Activated naive CD4-positive, alpha-beta T cell treated with anti-CD3 and anti-CD28 coated beads, Interleukin-2, amount 50 U/mL, for 24 hours (primary cell): Measurements from ENCODE around the gene DNAJC17.

Experiments
- H3K27ac Mint-ChIP-seq: one replicate; pipeline ENCODE4 v1.8.0; 2021; ENCODE audit warnings: mild to moderate bottlenecking, mixed read lengths
- H3K27me3 Mint-ChIP-seq: one replicate; pipeline ENCODE4 v1.8.0; 2021; ENCODE audit warnings: mixed read lengths
- H3K36me3 Mint-ChIP-seq: one replicate; pipeline ENCODE4 v1.8.0; 2021; ENCODE audit warnings: mixed read lengths
- H3K4me1 Mint-ChIP-seq: one replicate; pipeline ENCODE4 v1.8.0; 2021; ENCODE audit warnings: mixed read lengths
- H3K4me3 Mint-ChIP-seq: one replicate; pipeline ENCODE4 v1.8.0; 2021; ENCODE audit warnings: mild to moderate bottlenecking, mixed read lengths
- H3K9me3 Mint-ChIP-seq: one replicate; pipeline ENCODE4 v1.8.0; 2021; ENCODE audit warnings: mixed read lengths

The DNAJC17 gene

GRCh38 chr15:40747685-40748631 is 59.3 kb downstream of the DNAJC17 start:
- Mint-ChIP-seq H3K27me3 (no peaks in the 10 kb centered on the region), H3K4me1 (peaks cover 28% of the 10 kb centered on the region), H3K4me3 (no peak overlapping the region), H3K27ac (no peak overlapping the region), H3K9me3 (no peaks in the 10 kb centered on the region), H3K36me3 (peaks cover 11% of the 10 kb centered on the region)

GRCh38 chr15:40746916-40747418 is 60.3 kb downstream of the DNAJC17 start:
- Mint-ChIP-seq H3K27me3 (no peaks in the 10 kb centered on the region), H3K36me3 (peaks cover 14% of the 10 kb centered on the region), H3K4me1 (peaks cover 19% of the 10 kb centered on the region), H3K27ac (no peak overlapping the region), H3K9me3 (no peaks in the 10 kb centered on the region), H3K4me3 (no peak overlapping the region)

- peaks cover 15% of the 10 kb centered on the region for H3K36me3 Mint-ChIP-seq
- no peak overlapping the region for H3K27ac Mint-ChIP-seq
- peaks cover 13% of the 10 kb centered on the region for H3K4me1 Mint-ChIP-seq
- H3K4me3 Mint-ChIP-seq: no peak overlapping the region
- H3K27me3 Mint-ChIP-seq: no peaks in the 10 kb centered on the region
- H3K9me3 Mint-ChIP-seq: no peaks in the 10 kb centered on the region
Observed at GRCh38 chr15:40744815-40745152, 62.5 kb downstream of the DNAJC17 start.

GRCh38 chr15:40743921-40744814 is 63.1 kb downstream of the DNAJC17 start:
- peak overlapping the region; percentile 51 for H3K27ac Mint-ChIP-seq
- no peaks in the 10 kb centered on the region for H3K9me3 Mint-ChIP-seq
- peaks cover 13% of the 10 kb centered on the region for H3K4me1 Mint-ChIP-seq
- no peaks in the 10 kb centered on the region for H3K27me3 Mint-ChIP-seq
- H3K4me3 Mint-ChIP-seq: no peak overlapping the region
- peaks cover 12% of the 10 kb centered on the region for H3K36me3 Mint-ChIP-seq

GRCh38 chr15:40743485-40743901 is 63.8 kb downstream of the DNAJC17 start:
- H3K36me3 Mint-ChIP-seq: peaks cover 12% of the 10 kb centered on the region
- no peaks in the 10 kb centered on the region for H3K9me3 Mint-ChIP-seq
- H3K27ac Mint-ChIP-seq: peak overlapping the region; percentile 51
- no peak overlapping the region for H3K4me3 Mint-ChIP-seq
- H3K27me3 Mint-ChIP-seq: no peaks in the 10 kb centered on the region
- peaks cover 13% of the 10 kb centered on the region for H3K4me1 Mint-ChIP-seq

GRCh38 chr15:40739854-40740253 is 67.4 kb downstream of the DNAJC17 start:
- no peak overlapping the region for H3K27ac Mint-ChIP-seq
- no peaks in the 10 kb centered on the region for H3K9me3 Mint-ChIP-seq
- peaks cover 10% of the 10 kb centered on the region for H3K4me1 Mint-ChIP-seq
- H3K27me3 Mint-ChIP-seq: no peaks in the 10 kb centered on the region
- peaks cover 10% of the 10 kb centered on the region for H3K36me3 Mint-ChIP-seq
- no peak overlapping the region for H3K4me3 Mint-ChIP-seq

- H3K27ac Mint-ChIP-seq: no peak overlapping the region
- no peak overlapping the region for H3K4me3 Mint-ChIP-seq
- H3K4me1 Mint-ChIP-seq: peaks cover 6% of the 10 kb centered on the region
- peaks cover 10% of the 10 kb centered on the region for H3K36me3 Mint-ChIP-seq
- no peaks in the 10 kb centered on the region for H3K27me3 Mint-ChIP-seq
- no peaks in the 10 kb centered on the region for H3K9me3 Mint-ChIP-seq
Observed at GRCh38 chr15:40739047-40739446, 68.2 kb downstream of the DNAJC17 start.

GRCh38 chr15:40737048-40737447 is 70.2 kb downstream of the DNAJC17 start:
- Mint-ChIP-seq H3K9me3 (no peaks in the 10 kb centered on the region), H3K27ac (no peak overlapping the region), H3K27me3 (no peaks in the 10 kb centered on the region), H3K4me1 (no peaks in the 10 kb centered on the region), H3K4me3 (no peak overlapping the region), H3K36me3 (peaks cover 7% of the 10 kb centered on the region)

GRCh38 chr15:40736575-40736974 is 70.7 kb downstream of the DNAJC17 start:
- Mint-ChIP-seq H3K27ac (no peak overlapping the region), H3K9me3 (no peaks in the 10 kb centered on the region), H3K36me3 (peaks cover 7% of the 10 kb centered on the region), H3K27me3 (no peaks in the 10 kb centered on the region), H3K4me3 (no peak overlapping the region), H3K4me1 (no peaks in the 10 kb centered on the region)

GRCh38 chr15:40731034-40731433 is 76.2 kb downstream of the DNAJC17 start:
- Mint-ChIP-seq H3K27me3 (no peaks in the 10 kb centered on the region), H3K4me1 (no peaks in the 10 kb centered on the region), H3K9me3 (no peaks in the 10 kb centered on the region), H3K4me3 (no peak overlapping the region), H3K27ac (no peak overlapping the region), H3K36me3 (no peaks in the 10 kb centered on the region)

- Mint-ChIP-seq H3K36me3 (no peaks in the 10 kb centered on the region), H3K27ac (no peak overlapping the region), H3K27me3 (no peaks in the 10 kb centered on the region), H3K4me1 (peaks cover 13% of the 10 kb centered on the region), H3K9me3 (no peaks in the 10 kb centered on the region), H3K4me3 (no peak overlapping the region)
Observed at GRCh38 chr15:40723919-40724318, 83.4 kb downstream of the DNAJC17 start.

- Mint-ChIP-seq H3K4me3 (no peak overlapping the region), H3K36me3 (no peaks in the 10 kb centered on the region), H3K27ac (no peak overlapping the region), H3K4me1 (peaks cover 13% of the 10 kb centered on the region), H3K9me3 (no peaks in the 10 kb centered on the region), H3K27me3 (no peaks in the 10 kb centered on the region)
Observed at GRCh38 chr15:40722934-40723333, 84.3 kb downstream of the DNAJC17 start.

GRCh38 chr15:40722354-40722753 is 84.9 kb downstream of the DNAJC17 start:
- Mint-ChIP-seq H3K27ac (no peak overlapping the region), H3K27me3 (no peaks in the 10 kb centered on the region), H3K9me3 (no peaks in the 10 kb centered on the region), H3K4me1 (peaks cover 13% of the 10 kb centered on the region), H3K4me3 (no peak overlapping the region), H3K36me3 (no peaks in the 10 kb centered on the region)

GRCh38 chr15:40721701-40722100 is 85.6 kb downstream of the DNAJC17 start:
- Mint-ChIP-seq H3K4me1 (peaks cover 13% of the 10 kb centered on the region), H3K27me3 (no peaks in the 10 kb centered on the region), H3K9me3 (no peaks in the 10 kb centered on the region), H3K27ac (no peak overlapping the region), H3K4me3 (no peak overlapping the region), H3K36me3 (no peaks in the 10 kb centered on the region)

- H3K27me3 Mint-ChIP-seq: no peaks in the 10 kb centered on the region
- H3K36me3 Mint-ChIP-seq: peaks cover 2% of the 10 kb centered on the region
- H3K4me3 Mint-ChIP-seq: no peak overlapping the region
- no peak overlapping the region for H3K27ac Mint-ChIP-seq
- no peaks in the 10 kb centered on the region for H3K9me3 Mint-ChIP-seq
- H3K4me1 Mint-ChIP-seq: no peaks in the 10 kb centered on the region
Observed at GRCh38 chr15:40716165-40716564, 91.1 kb downstream of the DNAJC17 start.
